Measurements from ENCODE around the gene MPDZ.

- TF ChIP-seq CTCF (IDR thresholded peaks at IDR 0.05 in 8 of 11, conservative IDR thresholded peaks at IDR 0.05 in 3 of 11) (no peak), POLR2AphosphoS5 (IDR thresholded peaks at IDR 0.05) (no peak), POLR2A (IDR thresholded peaks at IDR 0.05) (no peak)
These were observed 178.4 kb downstream of the MPDZ start for GRCh38 chr9:13100914-13101572.
